IMR-90 (cell line): ENCODE results near the gene MYL12B. TPM values are rescaled to one million over a fixed set of nuclear protein-coding genes. Genes with fewer than 3 reads are reported as not detected.

Source experiments
- ATAC-seq: fragments of 200-7000 bp; cut with Tn5 transposase; 2 replicates; pipeline ENCODE4 v1.9.1; 2020; ENCODE audit warnings: low read depth, mild to moderate bottlenecking, moderate library complexity
- BruUV-seq: library from RNA; stranded (reverse); fragments of 400-500 nt; replicated peaks from 2 replicates; lab custom pipeline; 2021; lab: Mats Ljungman, UMichigan
- CTCF ChIA-PET: fragments of 300-600 bp; formaldehyde crosslinking; extraction: SDS; loops from one replicate; lab custom pipeline; 2021; ENCODE audit warnings: antibody characterized with exemption; lab: Yijun Ruan, JAX
- POLR2A ChIA-PET: fragments of 300-600 bp; sonication (Branson Sonifier 250); formaldehyde crosslinking; loops from one replicate; lab custom pipeline; 2022; ENCODE audit warnings: antibody characterized with exemption; ENCODE audit not compliant: unreplicated experiment; lab: Charles Lee
- DNase-seq: peaks from one replicate; pipeline ENCODE4 v3.0.0; 2013
- H2AFZ ChIP-seq: replicated peaks from 2 replicates; pipeline ENCODE3; 2013; ENCODE audit warnings: low read length, mild to moderate bottlenecking; ENCODE audit not compliant: poor library complexity
- H2AK5ac ChIP-seq: 2 replicates; pipeline ENCODE4 v1.6.1; 2013; ENCODE audit warnings: low read depth, low read length, inconsistent platforms
- H2AK9ac ChIP-seq: replicated peaks from 2 replicates; pipeline ENCODE3; 2013; ENCODE audit warnings: mild to moderate bottlenecking, low read depth, low read length, moderate library complexity; ENCODE audit not compliant: poor library complexity
- H2BK120ac ChIP-seq: 2 replicates; pipeline ENCODE4 v1.6.1; 2013; ENCODE audit warnings: low read depth, low read length, inconsistent platforms
- H2BK15ac ChIP-seq: 3 replicates; pipeline ENCODE4 v1.6.1; 2013; ENCODE audit warnings: low read depth, low read length, inconsistent platforms
- H2BK20ac ChIP-seq: 2 replicates; pipeline ENCODE4 v1.6.1; 2013; ENCODE audit warnings: low read depth, mild to moderate bottlenecking, inconsistent platforms, low read length, moderate library complexity
- H2BK5ac ChIP-seq: 2 replicates; pipeline ENCODE4 v1.6.1; 2013; ENCODE audit warnings: mild to moderate bottlenecking, low read depth, low read length, inconsistent platforms; ENCODE audit not compliant: poor library complexity, severe bottlenecking
- H3K14ac ChIP-seq: replicated peaks from 2 replicates; pipeline ENCODE4 v1.6.1; 2013; ENCODE audit warnings: low read depth, low read length, inconsistent platforms
- H3K18ac ChIP-seq: 2 replicates; pipeline ENCODE4 v1.6.1; 2013; ENCODE audit warnings: low read depth, low read length, control low read depth
- H3K23ac ChIP-seq: 2 replicates; pipeline ENCODE4 v1.6.1; 2013; ENCODE audit warnings: low read depth, low read length, inconsistent platforms
- H3K27ac ChIP-seq: 2 replicates; pipeline ENCODE4 v1.5.1; 2013; ENCODE audit warnings: mild to moderate bottlenecking, control low read depth, low read length; ENCODE audit not compliant: insufficient read depth
- H3K27me3 ChIP-seq: 2 replicates; pipeline ENCODE4 v1.6.1; 2013; ENCODE audit warnings: low read length; ENCODE audit not compliant: control insufficient read depth, insufficient read depth
- H3K36me3 ChIP-seq: 2 replicates; pipeline ENCODE4 v1.6.1; 2013; ENCODE audit warnings: low read length, mixed read lengths; ENCODE audit not compliant: control insufficient read depth, insufficient read depth
- H3K4ac ChIP-seq: 2 replicates; pipeline ENCODE4 v1.6.1; 2013; ENCODE audit warnings: low read depth, low read length, inconsistent platforms
- H3K4me1 ChIP-seq: 2 replicates; pipeline ENCODE4 v1.6.1; 2013; ENCODE audit warnings: low read length, mixed read lengths; ENCODE audit not compliant: control insufficient read depth, insufficient read depth
- H3K4me2 ChIP-seq: 2 replicates; pipeline ENCODE4 v1.6.1; 2013; ENCODE audit warnings: low read depth, mild to moderate bottlenecking, control low read depth, low read length, moderate library complexity
- H3K4me3 ChIP-seq: 2 replicates; pipeline ENCODE4 v1.5.1; 2013; ENCODE audit warnings: low read depth, mild to moderate bottlenecking, control low read depth, low read length, moderate library complexity; ENCODE audit not compliant: insufficient read depth
- H3K56ac ChIP-seq: 2 replicates; pipeline ENCODE4 v1.6.1; 2013; ENCODE audit warnings: low read length, inconsistent platforms; ENCODE audit not compliant: insufficient read depth; ENCODE audit errors: extremely low read depth
- H3K79me1 ChIP-seq, 2 experiments: 2 replicates each; pipeline ENCODE4 v1.6.1; 2013; ENCODE audit warnings: low read length in 2 of 2, inconsistent platforms in 1 of 2, low read depth in 1 of 2
- H3K9ac ChIP-seq: 2 replicates; pipeline ENCODE4 v1.6.1; 2013; ENCODE audit warnings: low read depth, low read length, control low read depth
- H3K9me1 ChIP-seq: 2 replicates; pipeline ENCODE4 v1.6.1; 2013; ENCODE audit warnings: low read length, inconsistent platforms; ENCODE audit not compliant: insufficient read depth
- H3K9me3 ChIP-seq: 2 replicates; pipeline ENCODE4 v1.6.1; 2013; ENCODE audit warnings: low read length; ENCODE audit not compliant: control insufficient read depth, insufficient read depth
- H4K20me1 ChIP-seq: 2 replicates; pipeline ENCODE4 v1.6.1; 2013; ENCODE audit warnings: low read length, inconsistent platforms; ENCODE audit not compliant: insufficient read depth
- H4K5ac ChIP-seq: 2 replicates; pipeline ENCODE4 v1.6.1; 2013; ENCODE audit warnings: mild to moderate bottlenecking, low read depth, low read length, control low read depth
- H4K8ac ChIP-seq, 2 experiments: 2 replicates each; pipeline ENCODE4 v1.6.1; 2013; ENCODE audit warnings: low read depth in 2 of 2, low read length in 2 of 2, control low read depth in 1 of 2, inconsistent platforms in 1 of 2
- H4K91ac ChIP-seq: 2 replicates; pipeline ENCODE4 v1.6.1; 2013; ENCODE audit warnings: low read depth, low read length, inconsistent platforms; ENCODE audit not compliant: insufficient read depth
- BHLHE40 ChIP-seq: fragments of 150-350 bp; IDR thresholded peaks from 2 replicates; pipeline ENCODE4 v1.6.1; 2016; ENCODE audit warnings: mild to moderate bottlenecking, low read depth, low read length
- CHD1 ChIP-seq: IDR thresholded peaks from 2 replicates; pipeline ENCODE4 v1.6.1; 2012; ENCODE audit warnings: low read depth, low read length, improper control_type of control experiment
- NFE2L2 ChIP-seq: fragments of 150-350 bp; IDR thresholded peaks from 2 replicates; pipeline ENCODE4 v1.6.1; 2016; ENCODE audit warnings: low read depth, mild to moderate bottlenecking, low read length
- POLR2A ChIP-seq: IDR thresholded peaks from 2 replicates; pipeline ENCODE4 v1.6.1; 2012; ENCODE audit warnings: mild to moderate bottlenecking, low read depth, low read length
- RAD21 ChIP-seq: IDR thresholded peaks from 2 replicates; pipeline ENCODE4 v1.6.1; 2012; ENCODE audit warnings: low read length, improper control_type of control experiment
- RFX5 ChIP-seq: IDR thresholded peaks from 2 replicates; pipeline ENCODE4 v1.8.0; 2012; ENCODE audit warnings: low read depth, mild to moderate bottlenecking, low read length, moderate library complexity
- WGBS, 2 experiments: methylation state at CpG; one replicate each; pipeline versions ENCODE4 v1.1.5 to v1.1.7; 2013; ENCODE audit warnings: missing lambda C conversion rate in 2 of 2; ENCODE audit not compliant: insufficient read length in 1 of 2; ENCODE audit errors: extremely low coverage in 2 of 2; 5-methylcytosine and 5-hydroxymethylcytosine counted together
- dilution Hi-C: fragments of 300-500 bp; cut with HindIII; formaldehyde crosslinking; loops from one replicate; pipeline ENCODE4 v1.14.3; 2018; ENCODE audit warnings: low sequenced_read_pairs; ENCODE audit not compliant: unreplicated experiment
- in situ Hi-C: fragments of 300-500 bp; cut with MboI; formaldehyde crosslinking; loops from 3 replicates; pipeline ENCODE4 v1.14.3; 2019; ENCODE audit warnings: low sequenced_read_pairs, inconsistent platforms, mixed read lengths
- intact Hi-C: fragments of 100-400 bp; cut with micrococcal nuclease; formaldehyde crosslinking; loops from 2 replicates; pipeline ENCODE4 v1.10.0; 2022
- polyA plus RNA-seq, 3 experiments: library from polyadenylated mRNA; depleted of rRNA; stranded (reverse); fragments of >200 nt; gene quantifications; 2 replicates each; pipeline ENCODE4 v1.2.3, GENCODE V29; 2012; ENCODE audit warnings: low replicate concordance in 1 of 3
- total RNA-seq: library from RNA; depleted of rRNA; stranded (reverse); fragments of >200 nt; gene quantifications from 2 replicates; pipeline ENCODE4 v1.2.3, GENCODE V29; 2012
- TF ChIP-seq, protein P1 (sequence below): fragments of 150-350 bp; IDR thresholded peaks from 2 replicates; pipeline ENCODE4 v1.6.1; 2017; ENCODE audit warnings: mild to moderate bottlenecking, antibody characterized with exemption, low read length, low read depth
- TF ChIP-seq, protein P2 (sequence below): conservative IDR thresholded peaks from 2 replicates; pipeline ENCODE4 v1.5.1; 2012; ENCODE audit warnings: mild to moderate bottlenecking, low read depth, low read length, improper control_type of control experiment
- TF ChIP-seq, protein P3 (sequence below): fragments of 150-350 bp; IDR thresholded peaks from 2 replicates; pipeline ENCODE4 v1.6.1; 2016; ENCODE audit warnings: low read depth, mild to moderate bottlenecking, low read length, moderate library complexity, borderline replicate concordance

MYL12B gene
- total and polyA plus RNA-seq, 2 of the 4 experiments (the other 2 are of a cell fraction) = 692 to 816 TPM

DNA sequence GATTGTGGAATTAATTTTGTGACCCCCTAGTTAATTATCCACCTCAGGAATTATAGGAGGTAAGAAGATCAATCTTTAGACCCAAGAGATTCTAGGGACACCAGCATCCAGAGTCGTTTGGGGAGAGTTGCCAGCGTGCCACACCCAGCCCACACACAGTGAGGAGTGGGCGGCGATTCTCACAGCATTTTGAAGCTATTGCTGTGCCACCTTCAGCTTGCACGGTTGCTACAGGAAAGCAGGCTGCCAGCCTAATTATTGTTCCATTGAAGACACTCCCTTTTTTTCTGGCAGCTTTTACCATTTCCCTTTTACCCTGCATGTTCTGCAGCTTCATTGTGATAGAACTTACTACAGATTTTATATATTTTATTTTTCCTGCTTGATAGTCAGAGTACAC, 27.5 kb upstream of the MYL12B start:
- H3K4me2 ChIP-seq = no peak overlapping the region
- dilution Hi-C loops = no loop called here
- no peaks in the 10 kb centered on the region for H3K36me3 ChIP-seq
- no peak overlapping the region for H4K5ac ChIP-seq
- H3K27ac ChIP-seq = no peak overlapping the region
- ChIA-PET POLR2A (no interaction called here), CTCF (interaction anchor here (0.7 kb wide), 1 partner anchor 258 kb away, joined by 5 read pairs; no protein-coding TSS in a partner anchor)
- H3K27me3 ChIP-seq = no peaks in the 10 kb centered on the region; the same call in 1 of the 2 replicates
- H4K91ac ChIP-seq = no peak overlapping the region
- H2AK5ac ChIP-seq = no peak overlapping the region
- no peak overlapping the region for H3K9ac ChIP-seq
- H3K4me1 ChIP-seq = no peaks in the 10 kb centered on the region
- no peak overlapping the region for H3K23ac ChIP-seq
- no peak overlapping the region for H4K8ac ChIP-seq
- no peaks in the 10 kb centered on the region for H3K79me1 ChIP-seq
- H2BK20ac ChIP-seq = no peak overlapping the region
- intact Hi-C loops = no loop called here
- no peak overlapping the region for H2BK5ac ChIP-seq
- in situ Hi-C loops = no loop called here
- no peak overlapping the region for H3K56ac ChIP-seq
- no peak overlapping the region for H3K18ac ChIP-seq
- H3K9me1 ChIP-seq = no peaks in the 10 kb centered on the region
- no peak overlapping the region for H3K14ac ChIP-seq
- H3K4me3 ChIP-seq = no peak overlapping the region
- WGBS, 2 experiments = no CpG with 5 or more reads among the region's 5 CpGs
- H4K20me1 ChIP-seq = no peaks in the 10 kb centered on the region
- no peak overlapping the region for H3K4ac ChIP-seq
- no peak overlapping the region for H2BK120ac ChIP-seq
- TF ChIP-seq, protein P1, sequence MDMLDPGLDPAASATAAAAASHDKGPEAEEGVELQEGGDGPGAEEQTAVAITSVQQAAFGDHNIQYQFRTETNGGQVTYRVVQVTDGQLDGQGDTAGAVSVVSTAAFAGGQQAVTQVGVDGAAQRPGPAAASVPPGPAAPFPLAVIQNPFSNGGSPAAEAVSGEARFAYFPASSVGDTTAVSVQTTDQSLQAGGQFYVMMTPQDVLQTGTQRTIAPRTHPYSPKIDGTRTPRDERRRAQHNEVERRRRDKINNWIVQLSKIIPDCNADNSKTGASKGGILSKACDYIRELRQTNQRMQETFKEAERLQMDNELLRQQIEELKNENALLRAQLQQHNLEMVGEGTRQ = no peak
- no peak for TF ChIP-seq NFE2L2
- TF ChIP-seq, protein P2, sequence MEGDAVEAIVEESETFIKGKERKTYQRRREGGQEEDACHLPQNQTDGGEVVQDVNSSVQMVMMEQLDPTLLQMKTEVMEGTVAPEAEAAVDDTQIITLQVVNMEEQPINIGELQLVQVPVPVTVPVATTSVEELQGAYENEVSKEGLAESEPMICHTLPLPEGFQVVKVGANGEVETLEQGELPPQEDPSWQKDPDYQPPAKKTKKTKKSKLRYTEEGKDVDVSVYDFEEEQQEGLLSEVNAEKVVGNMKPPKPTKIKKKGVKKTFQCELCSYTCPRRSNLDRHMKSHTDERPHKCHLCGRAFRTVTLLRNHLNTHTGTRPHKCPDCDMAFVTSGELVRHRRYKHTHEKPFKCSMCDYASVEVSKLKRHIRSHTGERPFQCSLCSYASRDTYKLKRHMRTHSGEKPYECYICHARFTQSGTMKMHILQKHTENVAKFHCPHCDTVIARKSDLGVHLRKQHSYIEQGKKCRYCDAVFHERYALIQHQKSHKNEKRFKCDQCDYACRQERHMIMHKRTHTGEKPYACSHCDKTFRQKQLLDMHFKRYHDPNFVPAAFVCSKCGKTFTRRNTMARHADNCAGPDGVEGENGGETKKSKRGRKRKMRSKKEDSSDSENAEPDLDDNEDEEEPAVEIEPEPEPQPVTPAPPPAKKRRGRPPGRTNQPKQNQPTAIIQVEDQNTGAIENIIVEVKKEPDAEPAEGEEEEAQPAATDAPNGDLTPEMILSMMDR = no peak
- TF ChIP-seq, protein P3, sequence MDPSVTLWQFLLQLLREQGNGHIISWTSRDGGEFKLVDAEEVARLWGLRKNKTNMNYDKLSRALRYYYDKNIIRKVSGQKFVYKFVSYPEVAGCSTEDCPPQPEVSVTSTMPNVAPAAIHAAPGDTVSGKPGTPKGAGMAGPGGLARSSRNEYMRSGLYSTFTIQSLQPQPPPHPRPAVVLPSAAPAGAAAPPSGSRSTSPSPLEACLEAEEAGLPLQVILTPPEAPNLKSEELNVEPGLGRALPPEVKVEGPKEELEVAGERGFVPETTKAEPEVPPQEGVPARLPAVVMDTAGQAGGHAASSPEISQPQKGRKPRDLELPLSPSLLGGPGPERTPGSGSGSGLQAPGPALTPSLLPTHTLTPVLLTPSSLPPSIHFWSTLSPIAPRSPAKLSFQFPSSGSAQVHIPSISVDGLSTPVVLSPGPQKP = no peak
- TF ChIP-seq RAD21 = no peak
- no peak for TF ChIP-seq CHD1
- TF ChIP-seq BHLHE40 = no peak
- TF ChIP-seq POLR2A = no peak
- no peak for TF ChIP-seq RFX5
- no peaks in the 10 kb centered on the region for H3K9me3 ChIP-seq
- no TSS peak for BruUV-seq
- no peak overlapping the region for H2AFZ ChIP-seq
- ATAC-seq = no peak
- DNase-seq = no peak
- H2BK15ac ChIP-seq = no peak overlapping the region
- no peak overlapping the region for H2AK9ac ChIP-seq
